ENCODE results near the gene MYH14.

Gene MYH14

DNA sequence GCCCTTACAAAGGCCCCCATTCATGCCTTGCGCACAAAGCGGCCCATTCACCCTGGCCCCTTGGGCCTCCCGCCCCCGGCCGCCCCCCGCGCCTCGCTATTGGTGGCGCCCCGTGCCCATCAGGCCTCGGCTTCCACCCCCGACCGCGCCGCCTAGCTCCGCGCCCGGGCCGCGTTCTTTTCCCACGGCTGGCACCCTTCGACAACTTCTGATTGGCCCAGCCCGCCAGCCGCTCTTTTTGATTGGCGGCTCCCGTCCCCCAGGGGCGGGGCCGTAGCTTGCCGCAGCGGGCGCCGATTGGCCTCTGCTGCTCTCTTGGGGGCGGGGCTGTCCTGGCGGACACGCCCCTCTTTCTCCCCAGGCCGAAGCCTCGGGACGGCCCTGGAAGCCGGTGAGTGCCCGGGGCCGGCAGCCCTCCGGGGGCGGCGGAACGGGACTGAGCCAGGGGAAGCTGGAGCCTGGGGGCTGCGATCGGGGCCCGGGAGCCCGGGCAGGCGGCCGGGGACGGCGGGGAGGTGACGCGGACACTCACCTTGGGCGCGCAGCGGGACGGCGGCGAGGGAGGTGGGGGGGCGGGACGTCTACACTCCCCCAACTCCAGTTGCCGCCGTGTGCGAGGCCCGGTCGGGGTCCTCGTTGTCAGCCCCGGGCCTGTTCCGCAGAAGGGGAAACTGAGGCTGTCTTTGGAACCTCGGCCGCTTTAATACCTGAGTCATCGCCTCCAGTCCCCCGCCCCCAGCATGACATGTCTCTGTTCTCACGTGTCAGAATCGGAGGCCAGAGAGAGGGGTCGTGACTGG lies at the start of gene MYH14:
Gene MYH14, plus strand, starts transcription at position 342 of the 800 bp plus-strand sequence. CDS start 6,744 bp downstream, outside the sequence.
- no peaks in the 10 kb centered on the region for H3K4me1 Mint-ChIP-seq
- ATAC-seq (no peak), DNase-seq (no peak)
- H3K27me3 Mint-ChIP-seq = peaks cover 68% of the 10 kb centered on the region
- no peak within 1 kb of the TSS for H3K4me3 Mint-ChIP-seq
- H3K9me3 Mint-ChIP-seq = no peaks in the 10 kb centered on the region
- H3K27ac Mint-ChIP-seq = no peak within 1 kb of the TSS

DNA sequence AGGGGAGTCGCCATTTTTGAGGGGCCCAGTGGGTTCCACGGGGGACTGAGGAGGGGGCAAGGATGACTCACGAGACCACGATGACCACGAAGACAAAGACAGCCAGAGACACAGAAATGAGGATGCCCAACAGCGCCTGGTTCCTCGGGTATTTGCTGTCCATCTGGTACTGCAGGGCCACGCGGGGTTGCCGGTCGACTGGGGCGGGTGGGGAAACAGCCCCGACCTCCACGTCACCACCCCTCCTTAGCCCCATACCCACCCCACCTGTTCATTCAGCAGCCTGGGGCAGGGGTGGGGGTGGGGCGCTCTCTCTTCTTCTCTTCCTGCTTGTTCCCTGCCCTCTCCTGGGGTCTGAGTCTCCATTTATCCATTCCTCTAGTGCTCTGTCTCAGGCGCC lies 48.9 kb upstream of the MYH14 start:
- Mint-ChIP-seq H3K4me3 (no peak overlapping the region), H3K27ac (no peak overlapping the region)
- no peak for ATAC-seq

DNA sequence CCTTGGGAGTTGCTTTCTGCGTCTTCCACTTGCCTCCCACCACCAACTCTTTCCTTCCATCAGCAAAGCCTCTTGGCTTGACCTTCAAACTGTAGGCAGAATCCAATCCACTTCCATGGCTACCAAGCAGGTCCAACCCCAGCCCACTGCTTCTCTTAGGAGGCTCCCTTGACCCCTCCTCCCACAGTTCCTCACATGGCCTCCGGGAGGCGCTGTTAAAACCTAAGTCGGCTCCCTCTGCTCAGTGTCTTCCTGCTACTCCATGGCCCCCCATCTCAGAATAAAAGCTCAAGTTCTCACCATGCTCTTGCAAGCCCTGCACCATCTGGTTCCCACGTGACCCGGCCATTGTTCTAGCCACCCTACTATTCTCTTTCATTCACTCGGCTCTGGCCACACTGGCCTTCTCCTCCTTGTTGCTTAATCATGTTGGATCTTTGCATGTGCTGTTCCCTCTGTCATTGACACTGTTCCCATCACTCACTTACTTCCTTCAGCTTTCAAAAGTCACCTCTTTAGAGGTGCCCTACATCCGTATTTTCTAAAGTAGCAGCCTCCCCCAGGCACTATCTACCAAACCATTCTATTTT lies 47.8 kb upstream of the MYH14 start:
- ATAC-seq (no peak), DNase-seq (no peak)
- no peak overlapping the region for H3K4me3 Mint-ChIP-seq

More for the DNA sequence above, 48.9 kb upstream of the MYH14 start:
- peaks cover 40% of the 10 kb centered on the region for H3K27me3 Mint-ChIP-seq
- no peak for DNase-seq
- H3K4me1 Mint-ChIP-seq = no peaks in the 10 kb centered on the region
- peaks cover 5 to 16% of the 10 kb centered on the region in 2 donors for H3K9me3 Mint-ChIP-seq

GRCh38 chr19:50158577-50158976 lies 44.8 kb upstream of the MYH14 start:
- no peaks in the 10 kb centered on the region for H3K4me1 Mint-ChIP-seq
- no peak for DNase-seq
- peaks cover 5 to 16% of the 10 kb centered on the region in 2 donors for H3K9me3 Mint-ChIP-seq
- no peak overlapping the region for H3K27ac Mint-ChIP-seq
- peaks cover 30% of the 10 kb centered on the region for H3K27me3 Mint-ChIP-seq
- H3K4me3 Mint-ChIP-seq = no peak overlapping the region
- no peak for ATAC-seq

More for the DNA sequence above, 47.8 kb upstream of the MYH14 start:
- Mint-ChIP-seq H3K27ac (no peak overlapping the region), H3K4me1 (no peaks in the 10 kb centered on the region), H3K27me3 (peaks cover 40% of the 10 kb centered on the region), H3K9me3 (peaks cover 5 to 16% of the 10 kb centered on the region in 2 donors)

DNA sequence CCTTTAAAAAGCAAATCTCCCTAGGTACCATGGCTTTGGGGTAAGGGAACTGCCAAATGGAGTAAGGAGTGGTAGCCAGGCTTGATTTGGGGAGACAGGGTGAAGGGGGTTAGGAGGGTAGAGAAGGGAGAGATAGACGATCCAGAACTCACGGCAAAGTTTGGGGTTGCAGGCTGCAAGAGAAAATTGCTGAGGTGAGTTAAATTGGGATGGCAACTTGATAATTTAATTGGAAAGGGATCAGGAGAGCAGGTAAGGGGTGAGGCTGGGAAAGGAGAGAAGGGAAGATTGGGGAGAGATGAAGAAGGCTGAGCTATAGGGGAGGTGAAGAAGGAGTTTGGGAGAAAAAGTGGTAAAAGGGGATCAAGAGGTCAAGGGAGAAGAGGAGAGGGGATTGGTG lies 44.3 kb upstream of the MYH14 start:
- ATAC-seq = no peak
- DNase-seq = no peak
- Mint-ChIP-seq H3K4me1 (no peaks in the 10 kb centered on the region), H3K27me3 (peaks cover 25% of the 10 kb centered on the region), H3K4me3 (no peak overlapping the region), H3K9me3 (peaks cover 5 to 16% of the 10 kb centered on the region in 2 donors), H3K27ac (no peak overlapping the region)

DNA sequence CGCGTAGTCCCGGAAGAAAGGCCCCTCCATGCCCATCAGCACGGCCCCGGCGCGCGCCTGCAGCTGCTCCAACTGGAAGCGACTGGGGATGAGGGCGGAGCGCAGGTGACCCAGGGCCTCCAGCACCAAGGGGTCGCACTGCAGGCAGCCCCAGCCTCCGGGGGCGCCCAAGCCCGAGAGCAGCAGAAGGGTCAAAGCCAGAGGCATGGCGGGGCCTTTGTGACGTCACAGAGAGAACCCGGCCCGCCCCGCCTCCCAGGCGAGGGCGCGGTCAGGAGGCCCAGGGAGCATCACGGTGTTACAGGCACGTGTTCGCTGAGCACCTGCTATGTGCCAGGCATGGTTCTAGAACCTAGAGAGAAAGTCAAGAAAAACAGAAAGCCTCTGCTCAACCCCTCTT lies 40.4 kb upstream of the MYH14 start, which contains the start of gene IZUMO2:
Gene IZUMO2, minus strand, starts transcription at position 294 of the 400 bp plus-strand sequence. Its CDS starts 87 bp downstream, at position 207.
- Mint-ChIP-seq H3K4me3 (no peak within 1 kb of the TSS), H3K27me3 (peaks cover 34% of the 10 kb centered on the region), H3K4me1 (no peaks in the 10 kb centered on the region), H3K27ac (no peak within 1 kb of the TSS), H3K9me3 (peaks cover 0 to 9% of the 10 kb centered on the region in 2 donors)
- DNase-seq (no peak), ATAC-seq (no peak)

DNA sequence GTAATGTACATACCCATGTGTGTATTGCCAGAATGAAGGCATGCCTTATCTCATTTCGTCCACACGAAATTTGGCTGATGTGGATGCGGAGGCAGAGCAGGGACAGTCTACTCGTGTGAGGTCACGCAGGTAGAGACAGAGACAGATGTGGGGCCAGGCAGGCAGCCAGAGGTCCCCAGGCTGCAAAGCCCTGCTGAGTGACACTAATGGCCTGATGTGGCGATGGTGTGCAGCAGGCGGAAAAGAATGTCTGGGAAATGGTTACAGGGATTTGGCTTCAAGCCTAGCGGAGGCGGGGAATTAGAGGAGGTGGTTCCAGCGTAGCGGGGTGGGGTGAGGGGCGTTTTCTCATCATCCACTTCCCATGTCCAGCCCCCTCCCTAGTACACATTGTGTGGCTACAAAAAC lies 36.1 kb upstream of the MYH14 start:
- ATAC-seq (no peak), DNase-seq (no peak)
- Mint-ChIP-seq H3K27ac (peak overlapping the region in 1 of 2 donors; percentile 40), H3K4me1 (no peaks in the 10 kb centered on the region), H3K27me3 (peaks cover 38% of the 10 kb centered on the region), H3K4me3 (no peak overlapping the region), H3K9me3 (no peaks in the 10 kb centered on the region)

GRCh38 chr19:50171752-50172151 lies 31.7 kb upstream of the MYH14 start:
- peaks cover 27% of the 10 kb centered on the region for H3K27me3 Mint-ChIP-seq
- ATAC-seq = no peak

DNA sequence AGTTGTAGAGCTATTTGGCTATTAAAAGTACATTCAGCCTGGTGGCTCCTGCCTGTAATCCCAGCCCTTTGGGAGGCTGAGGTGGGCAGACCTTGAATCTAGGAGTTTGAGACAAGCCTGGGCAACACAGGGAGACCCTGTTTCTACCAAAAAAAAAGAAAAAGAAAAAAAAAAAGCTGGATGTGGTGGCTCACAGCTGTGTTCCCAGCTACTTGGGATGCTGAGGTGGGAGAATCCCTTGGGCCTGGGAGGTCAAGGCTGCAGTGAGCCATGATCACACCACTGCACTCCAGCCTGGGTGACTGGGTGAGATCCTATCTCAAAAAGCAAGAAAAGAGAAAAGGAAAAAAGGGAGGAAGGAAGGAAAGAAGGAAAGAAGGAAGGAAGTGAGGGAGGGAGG lies 30.7 kb upstream of the MYH14 start:
- peaks cover 20% of the 10 kb centered on the region for H3K27me3 Mint-ChIP-seq
- H3K4me1 Mint-ChIP-seq = no peaks in the 10 kb centered on the region
- H3K4me3 Mint-ChIP-seq = no peak overlapping the region
- DNase-seq (no peak), ATAC-seq (no peak)
- no peak overlapping the region for H3K27ac Mint-ChIP-seq
- H3K9me3 Mint-ChIP-seq = peaks cover 0 to 5% of the 10 kb centered on the region in 2 donors

More at GRCh38 chr19:50171752-50172151, 31.7 kb upstream of the MYH14 start:
- H3K27ac Mint-ChIP-seq = no peak overlapping the region
- H3K9me3 Mint-ChIP-seq = peaks cover 0 to 5% of the 10 kb centered on the region in 2 donors
- no peaks in the 10 kb centered on the region for H3K4me1 Mint-ChIP-seq
- no peak overlapping the region for H3K4me3 Mint-ChIP-seq
- DNase-seq = no peak

- Mint-ChIP-seq H3K27me3 (peaks cover 20% of the 10 kb centered on the region), H3K4me1 (no peaks in the 10 kb centered on the region)
Observed at GRCh38 chr19:50173127-50173526, 30.3 kb upstream of the MYH14 start.

DNA sequence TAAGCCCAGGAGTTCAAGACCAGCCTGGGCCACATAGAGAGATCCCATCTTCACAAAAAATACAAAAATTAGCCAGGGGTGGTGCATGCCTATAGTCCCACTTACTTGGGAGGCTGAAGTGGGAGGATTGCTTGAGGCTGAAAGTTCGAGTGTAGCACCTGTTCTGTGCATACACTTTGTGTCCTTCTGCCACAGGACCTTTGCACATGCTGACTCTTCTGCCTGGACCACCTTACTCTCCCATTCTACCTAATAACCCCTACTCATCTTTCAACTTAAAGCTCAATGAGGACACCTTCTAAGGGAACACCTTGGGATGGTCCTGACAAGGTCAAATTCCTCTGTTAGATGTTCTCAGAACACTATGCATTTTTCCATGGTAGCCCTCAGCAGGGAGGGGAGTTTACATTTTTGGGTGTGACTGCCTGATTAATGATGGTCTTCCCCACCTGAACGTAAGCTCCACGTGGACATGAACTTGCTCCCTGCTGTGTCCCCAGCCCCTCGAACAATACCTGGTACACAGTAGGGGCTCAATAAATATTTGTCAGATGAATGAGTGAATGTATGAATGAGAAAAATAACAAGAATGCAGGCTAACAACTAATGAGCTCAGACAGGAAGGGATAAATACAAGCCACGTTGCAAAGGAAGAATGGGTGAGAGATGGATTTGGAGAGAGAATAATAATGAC lies 29.2 kb upstream of the MYH14 start:
- Mint-ChIP-seq H3K27me3 (peaks cover 15% of the 10 kb centered on the region), H3K9me3 (peaks cover 0 to 5% of the 10 kb centered on the region in 2 donors), H3K27ac (no peak overlapping the region), H3K4me3 (no peak overlapping the region), H3K4me1 (peaks cover 4% of the 10 kb centered on the region)
- ATAC-seq (no peak), DNase-seq (no peak)

More at GRCh38 chr19:50173127-50173526, 30.3 kb upstream of the MYH14 start:
- ATAC-seq (peak; percentile 48), DNase-seq (no peak)
- peaks cover 0 to 5% of the 10 kb centered on the region in 2 donors for H3K9me3 Mint-ChIP-seq
- no peak overlapping the region for H3K27ac Mint-ChIP-seq
- no peak overlapping the region for H3K4me3 Mint-ChIP-seq

DNA sequence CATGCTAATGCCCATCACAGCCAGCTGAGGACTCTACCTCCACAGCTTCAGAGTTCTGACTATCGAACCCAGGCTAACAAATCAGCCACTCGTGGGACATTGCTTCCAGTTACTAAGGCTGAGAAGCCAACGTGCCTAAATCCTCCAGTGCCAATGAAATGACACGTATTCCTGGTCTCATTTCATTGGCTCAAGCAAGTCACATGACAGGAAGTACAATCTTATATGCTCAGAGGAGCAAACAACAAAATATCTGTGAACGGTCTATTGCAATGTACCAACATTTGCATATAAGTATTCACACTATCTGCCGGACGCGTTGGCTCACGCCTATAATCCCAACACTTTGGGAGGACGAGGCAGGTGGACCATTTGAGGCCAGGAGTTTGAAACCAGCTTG lies 27.5 kb upstream of the MYH14 start:
- ATAC-seq = no peak
- no peak overlapping the region for H3K4me3 Mint-ChIP-seq

DNA sequence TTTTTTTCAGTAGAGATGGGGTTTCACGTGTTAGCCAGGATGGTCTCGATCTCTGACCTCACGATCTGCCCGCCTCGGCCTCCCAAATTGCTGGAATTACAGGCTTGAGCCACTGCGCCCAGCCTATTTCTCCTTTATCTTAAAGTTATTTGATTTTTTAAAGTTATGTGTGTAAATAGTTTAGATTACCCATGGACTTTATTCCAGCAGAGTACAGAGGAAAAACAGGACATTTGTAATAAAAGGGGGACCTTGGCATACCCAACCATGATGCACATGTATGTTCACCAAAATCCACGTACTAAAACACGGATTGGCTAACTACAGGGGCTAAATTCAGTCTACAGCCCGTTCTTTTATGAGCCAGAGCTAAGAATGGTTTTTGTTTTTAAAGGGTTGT lies 26.6 kb upstream of the MYH14 start:
- no peak for ATAC-seq
- Mint-ChIP-seq H3K9me3 (peaks cover 0 to 5% of the 10 kb centered on the region in 2 donors), H3K27me3 (peaks cover 5% of the 10 kb centered on the region), H3K27ac (no peak overlapping the region), H3K4me1 (peaks cover 4% of the 10 kb centered on the region), H3K4me3 (no peak overlapping the region)
- DNase-seq = no peak

More for the DNA sequence above, 27.5 kb upstream of the MYH14 start:
- Mint-ChIP-seq H3K9me3 (peaks cover 0 to 5% of the 10 kb centered on the region in 2 donors), H3K27ac (no peak overlapping the region), H3K27me3 (peaks cover 5% of the 10 kb centered on the region), H3K4me1 (peaks cover 4% of the 10 kb centered on the region)
- DNase-seq = no peak

DNA sequence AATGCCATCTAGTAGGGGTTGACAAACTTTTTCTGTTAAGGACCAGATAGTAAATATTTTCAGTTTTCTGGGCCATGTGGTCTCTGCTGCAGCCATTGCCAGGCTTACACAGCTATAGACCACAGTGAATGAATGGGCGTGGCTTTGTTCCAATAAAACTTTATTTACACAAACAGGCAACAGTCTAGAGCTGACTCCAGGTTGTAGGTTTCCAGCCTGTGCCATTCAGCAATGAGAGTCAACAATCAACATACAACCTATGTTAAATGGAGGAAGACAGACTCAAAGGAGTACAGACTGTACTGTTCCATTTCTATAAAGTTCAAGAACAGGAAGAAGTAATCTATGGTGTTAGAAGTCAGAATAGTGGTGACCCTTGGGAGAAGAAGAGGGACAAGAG lies 25.1 kb upstream of the MYH14 start:
- H3K4me3 Mint-ChIP-seq = no peak overlapping the region
- peaks cover 0 to 5% of the 10 kb centered on the region in 2 donors for H3K9me3 Mint-ChIP-seq
- ATAC-seq (no peak), DNase-seq (no peak)
- peaks cover 5% of the 10 kb centered on the region for H3K27me3 Mint-ChIP-seq
- H3K4me1 Mint-ChIP-seq = peaks cover 4% of the 10 kb centered on the region
- no peak overlapping the region for H3K27ac Mint-ChIP-seq

- Mint-ChIP-seq H3K4me3 (no peak overlapping the region), H3K27ac (no peak overlapping the region), H3K4me1 (peaks cover 4% of the 10 kb centered on the region), H3K27me3 (peaks cover 5% of the 10 kb centered on the region), H3K9me3 (peaks cover 0 to 5% of the 10 kb centered on the region in 2 donors)
- ATAC-seq = no peak
- no peak for DNase-seq
Observed at GRCh38 chr19:50178859-50179537, 24.4 kb upstream of the MYH14 start.
